ENCODE data around the gene BICDL1.

BICDL1 gene

GRCh38 chr12:120055231-120056000 lies 66.4 kb downstream of the BICDL1 start:
- no peak for DNase-seq

- no peak for DNase-seq
Observed at GRCh38 chr12:120056739-120057138, 67.7 kb downstream of the BICDL1 start.

- no peak for DNase-seq
Observed at GRCh38 chr12:120060196-120060595, 71.2 kb downstream of the BICDL1 start.

- DNase-seq, result no peak
Observed at GRCh38 chr12:120060717-120061116, 71.7 kb downstream of the BICDL1 start.

GRCh38 chr12:120061575-120062214 lies 72.7 kb downstream of the BICDL1 start:
- DNase-seq, result no peak

- DNase-seq, result no peak
Observed at GRCh38 chr12:120062976-120063579, 74.0 kb downstream of the BICDL1 start.

GRCh38 chr12:120064054-120064940 lies 75.3 kb downstream of the BICDL1 start:
- DNase-seq, result no peak

GRCh38 chr12:120065472-120065871 lies 76.4 kb downstream of the BICDL1 start:
- no peak for DNase-seq

- DNase-seq, result no peak
Observed at GRCh38 chr12:120066341-120066740, 77.3 kb downstream of the BICDL1 start.

- no peak for DNase-seq
Observed at GRCh38 chr12:120067084-120067869, 78.2 kb downstream of the BICDL1 start.

GRCh38 chr12:120067901-120068300 lies 78.9 kb downstream of the BICDL1 start:
- DNase-seq, result no peak

- no peak for DNase-seq
Observed at GRCh38 chr12:120069278-120069677, 80.2 kb downstream of the BICDL1 start.

GRCh38 chr12:120071493-120072020 lies 82.5 kb downstream of the BICDL1 start:
- DNase-seq, result no peak

GRCh38 chr12:120072472-120073249 lies 83.6 kb downstream of the BICDL1 start:
- no peak for DNase-seq

GRCh38 chr12:120075034-120075616 lies 86.1 kb downstream of the BICDL1 start:
- no peak for DNase-seq

GRCh38 chr12:120076651-120077050 lies 87.6 kb downstream of the BICDL1 start:
- DNase-seq, result no peak

GRCh38 chr12:120077260-120077659 lies 88.2 kb downstream of the BICDL1 start:
- DNase-seq, result no peak

- no peak for DNase-seq
Observed at GRCh38 chr12:120078868-120079267, 89.8 kb downstream of the BICDL1 start.

- no peak for DNase-seq
Observed at GRCh38 chr12:120079411-120080400, 90.7 kb downstream of the BICDL1 start.
